HL-60/S4 (cell line): ENCODE data around the gene TLK2.

ENCODE experiments used
- in situ Hi-C: fragments of 300-500 bp; cut with MboI; formaldehyde crosslinking; loops from 2 replicates; pipeline ENCODE4 v1.14.3; 2022; ENCODE audit warnings: low sequenced_read_pairs

TLK2 gene

GRCh38 chr17:62627219-62627903 lies 148.7 kb downstream of the TLK2 start, which contains the start of gene MRC2:
Gene MRC2, plus strand, starts transcription at chr17:62627670. Its CDS starts 133 bp downstream, at chr17:62627803.
- in situ Hi-C loops, result no loop called here

GRCh38 chr17:62627904-62628633 lies 149.4 kb downstream of the TLK2 start:
- in situ Hi-C loops, result no loop called here

- in situ Hi-C loops, result no loop called here
Observed at GRCh38 chr17:62628831-62629555, 150.4 kb downstream of the TLK2 start.

- in situ Hi-C loops, result no loop called here
Observed at GRCh38 chr17:62629556-62630364, 151.1 kb downstream of the TLK2 start.

GRCh38 chr17:62630365-62631085 lies 151.9 kb downstream of the TLK2 start:
- in situ Hi-C loops, result no loop called here

GRCh38 chr17:62631086-62631935 lies 152.7 kb downstream of the TLK2 start:
- in situ Hi-C loops, result no loop called here

GRCh38 chr17:62631936-62632924 lies 153.6 kb downstream of the TLK2 start:
- in situ Hi-C loops, result no loop called here

- in situ Hi-C loops, result no loop called here
Observed at GRCh38 chr17:62637809-62638208, 159.2 kb downstream of the TLK2 start.

GRCh38 chr17:62641153-62641552 lies 162.5 kb downstream of the TLK2 start:
- in situ Hi-C loops, result no loop called here

- in situ Hi-C loops, result no loop called here
Observed at GRCh38 chr17:62641951-62642350, 163.3 kb downstream of the TLK2 start.

GRCh38 chr17:62643496-62643895 lies 164.9 kb downstream of the TLK2 start:
- in situ Hi-C loops, result no loop called here

- in situ Hi-C loops, result no loop called here
Observed at GRCh38 chr17:62644487-62645173, 166.0 kb downstream of the TLK2 start.

- in situ Hi-C loops, result no loop called here
Observed at GRCh38 chr17:62648251-62648955, 169.8 kb downstream of the TLK2 start.

GRCh38 chr17:62648956-62649294 lies 170.3 kb downstream of the TLK2 start:
- in situ Hi-C loops, result no loop called here

- in situ Hi-C loops, result no loop called here
Observed at GRCh38 chr17:62649570-62649969, 170.9 kb downstream of the TLK2 start.

- in situ Hi-C loops, result no loop called here
Observed at GRCh38 chr17:62650587-62650986, 172.0 kb downstream of the TLK2 start.
